SU-DHL-6 (cell line): ENCODE results near the gene KIF3B.

Experiments
- EZH2phosphoT487 ChIP-seq: fragments of 200-600 bp; sonication (generic), shearing (Covaris generic); conservative IDR thresholded peaks from 2 replicates; pipeline ENCODE4 v1.6.1; 2018; ENCODE audit warnings: mild to moderate bottlenecking, antibody characterized with exemption, low read length, moderate library complexity, mixed read lengths
- TF ChIP-seq, protein P1 (sequence below): fragments of 200-600 bp; sonication (generic); IDR thresholded peaks from one replicate; pipeline ENCODE4 v1.5.1; 2017; ENCODE audit warnings: antibody characterized with exemption, mild to moderate bottlenecking, low read length, moderate library complexity; ENCODE audit not compliant: insufficient read depth, poor library complexity, severe bottlenecking

DNA sequence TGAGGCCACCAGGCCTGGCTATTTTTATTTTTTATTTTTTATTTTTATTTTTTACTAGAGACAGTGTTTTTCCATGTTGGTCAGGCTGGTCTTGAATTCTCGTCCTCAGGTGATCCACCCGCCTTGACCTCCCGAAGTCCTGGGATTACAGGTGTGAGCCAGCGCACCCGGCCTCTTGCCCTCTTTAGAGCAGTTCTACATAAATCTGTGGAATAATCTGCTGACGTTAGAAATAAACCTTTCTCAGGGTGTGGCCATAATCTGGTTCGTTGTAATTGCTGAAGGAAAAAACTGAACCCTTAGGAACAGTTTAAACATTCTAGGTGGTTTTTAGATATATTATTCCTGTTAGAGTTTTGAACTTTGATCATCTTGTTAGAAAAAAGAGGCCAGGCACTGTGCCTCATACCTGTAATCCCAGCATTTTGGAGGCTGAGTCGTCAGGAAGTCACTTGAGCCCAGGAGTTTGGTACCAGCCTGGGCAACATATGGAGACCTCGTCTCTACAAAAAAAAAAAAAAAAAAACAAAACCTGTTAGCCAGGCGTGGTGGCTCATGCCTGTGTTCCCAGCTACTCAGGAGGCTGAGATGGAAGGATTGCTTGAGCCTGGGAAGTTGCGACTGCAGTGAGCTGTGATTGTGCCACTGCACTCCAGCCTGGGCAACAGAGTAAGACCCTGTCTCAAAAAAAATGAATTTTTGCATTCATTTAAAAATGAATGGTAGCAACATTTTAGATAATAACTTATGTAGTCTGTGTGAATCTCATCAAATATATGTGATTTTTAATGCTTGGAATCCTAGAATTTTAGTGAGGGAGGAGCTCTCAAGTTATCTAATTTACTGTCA, 104.9 kb downstream of the KIF3B start:
- TF ChIP-seq, protein P1, sequence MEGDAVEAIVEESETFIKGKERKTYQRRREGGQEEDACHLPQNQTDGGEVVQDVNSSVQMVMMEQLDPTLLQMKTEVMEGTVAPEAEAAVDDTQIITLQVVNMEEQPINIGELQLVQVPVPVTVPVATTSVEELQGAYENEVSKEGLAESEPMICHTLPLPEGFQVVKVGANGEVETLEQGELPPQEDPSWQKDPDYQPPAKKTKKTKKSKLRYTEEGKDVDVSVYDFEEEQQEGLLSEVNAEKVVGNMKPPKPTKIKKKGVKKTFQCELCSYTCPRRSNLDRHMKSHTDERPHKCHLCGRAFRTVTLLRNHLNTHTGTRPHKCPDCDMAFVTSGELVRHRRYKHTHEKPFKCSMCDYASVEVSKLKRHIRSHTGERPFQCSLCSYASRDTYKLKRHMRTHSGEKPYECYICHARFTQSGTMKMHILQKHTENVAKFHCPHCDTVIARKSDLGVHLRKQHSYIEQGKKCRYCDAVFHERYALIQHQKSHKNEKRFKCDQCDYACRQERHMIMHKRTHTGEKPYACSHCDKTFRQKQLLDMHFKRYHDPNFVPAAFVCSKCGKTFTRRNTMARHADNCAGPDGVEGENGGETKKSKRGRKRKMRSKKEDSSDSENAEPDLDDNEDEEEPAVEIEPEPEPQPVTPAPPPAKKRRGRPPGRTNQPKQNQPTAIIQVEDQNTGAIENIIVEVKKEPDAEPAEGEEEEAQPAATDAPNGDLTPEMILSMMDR = no peak
- TF ChIP-seq EZH2phosphoT487 = no peak
